Left lung (tissue), 10 donors: ENCODE data around the gene SEMA3B. TPM values are rescaled to one million over a fixed set of nuclear protein-coding genes. Genes with fewer than 3 reads are reported as not detected.
A peak's percentile ranks its signal among the peaks of the same experiment; 100 is the strongest.

ENCODE experiments used
- ATAC-seq: fragments of 200-7000 bp; cut with Tn5 transposase; one replicate; pipeline ENCODE4 v1.9.1; 2020; ENCODE audit warnings: moderate library complexity
- DNase-seq, 4 donors: peaks; one replicate each; pipeline ENCODE4 v3.0.0-alpha.2; 2013 to 2020
- H3K27ac ChIP-seq, 2 donors: fragments of 200-600 bp; sonication (generic) in 1 of 2; one replicate each; pipeline versions ENCODE4 v1.5.0 to v1.8.0; 2020 to 2021
- H3K27me3 ChIP-seq, 2 donors: fragments of 200-600 bp; sonication (generic) in 1 of 2; one replicate each; pipeline versions ENCODE4 v1.5.0 to v1.8.0; 2020 to 2021
- H3K36me3 ChIP-seq, 2 donors: fragments of 200-600 bp; sonication (generic) in 1 of 2; one replicate each; pipeline versions ENCODE4 v1.5.0 to v1.8.0; 2020 to 2021
- H3K4me1 ChIP-seq, 2 donors: fragments of 200-600 bp; one replicate each; pipeline ENCODE4 v1.8.0; 2021
- H3K4me3 ChIP-seq, 2 donors: fragments of 200-600 bp; sonication (generic) in 1 of 2; one replicate each; pipeline versions ENCODE4 v1.5.0 to v1.8.0; 2020 to 2021; ENCODE audit warnings: mild to moderate bottlenecking in 1 of 2
- H3K9me3 ChIP-seq, 2 donors: fragments of 200-600 bp; sonication (generic) in 1 of 2; one replicate each; pipeline versions ENCODE4 v1.5.0 to v1.8.0; 2020 to 2021
- CTCF ChIP-seq, 2 donors: fragments of 200-600 bp; sonication (generic) in 1 of 2; IDR thresholded peaks; one replicate each; pipeline versions ENCODE4 v1.5.0 to v1.8.0; 2021; ENCODE audit warnings: antibody characterized with exemption in 2 of 2
- intact Hi-C, 2 donors: fragments of 100-400 bp; cut with DNase I; formaldehyde crosslinking; loops; one replicate each; pipeline versions ENCODE4 v1.11.2 to v1.14.2; 2022
- polyA plus RNA-seq, 6 donors: library from polyadenylated mRNA; unstranded; fragments of 120-200 nt; gene quantifications; one replicate each; pipeline ENCODE4 v1.2.1, GENCODE V29; 2013; ENCODE audit not compliant: insufficient read length in 6 of 6
- total RNA-seq, 2 donors: library from RNA; stranded (reverse); fragmentation: NEBNext Ultra II Directional; extraction: Animal tissue kit (Norgen Biotek cat#: 25700); gene quantifications; one replicate each; pipeline ENCODE4 v1.2.1, GENCODE V29; 2021
- donor health status: DM: no; HTN: yes; CAD: no.
- donor health status: DM: no; HTN: no; CAD: no.

The SEMA3B gene
- total and polyA plus RNA-seq, 8 donors, result 20.6 to 92.7 (median 28.2) TPM

- DNase-seq (peak; percentile 74 to 95 (median 88)), ATAC-seq (peak; percentile 61)
- H3K36me3 ChIP-seq, result peaks cover 0 to 3% of the 10 kb centered on the region in 2 donors
- intact Hi-C loops, result no loop called here
- no peaks in the 10 kb centered on the region for H3K9me3 ChIP-seq
- H3K4me3 ChIP-seq, result no peak overlapping the region
- H3K27ac ChIP-seq, result peak overlapping the region; percentile 80 to 92
- TF ChIP-seq CTCF (IDR thresholded peaks at IDR 0.05), result no peak
- H3K4me1 ChIP-seq, result peaks cover 49 to 78% of the 10 kb centered on the region in 2 donors
- H3K27me3 ChIP-seq, result peaks cover 0 to 21% of the 10 kb centered on the region in 2 donors
Observed at GRCh38 chr3:50264383-50264963, 4.5 kb upstream of the SEMA3B start.

- H3K4me3 ChIP-seq, result no peak overlapping the region
- TF ChIP-seq CTCF (IDR thresholded peaks at IDR 0.05), result no peak
- peaks cover 0 to 21% of the 10 kb centered on the region in 2 donors for H3K27me3 ChIP-seq
- peaks cover 45 to 73% of the 10 kb centered on the region in 2 donors for H3K4me1 ChIP-seq
- ATAC-seq (peak; percentile 5), DNase-seq (no peak)
- H3K27ac ChIP-seq, result peak overlapping the region; percentile 80 to 92
- H3K36me3 ChIP-seq, result no peaks in the 10 kb centered on the region
- intact Hi-C loops, result no loop called here
- H3K9me3 ChIP-seq, result no peaks in the 10 kb centered on the region
Observed at GRCh38 chr3:50264964-50265485, 3.9 kb upstream of the SEMA3B start.

- TF ChIP-seq CTCF (IDR thresholded peaks at IDR 0.05), result no peak
- peaks cover 0 to 21% of the 10 kb centered on the region in 2 donors for H3K27me3 ChIP-seq
- H3K4me1 ChIP-seq, result peaks cover 43 to 68% of the 10 kb centered on the region in 2 donors
- H3K4me3 ChIP-seq, result no peak overlapping the region
- ATAC-seq (no peak), DNase-seq (no peak)
- H3K9me3 ChIP-seq, result no peaks in the 10 kb centered on the region
- peak overlapping the region; percentile 80 to 92 for H3K27ac ChIP-seq
- intact Hi-C loops, result no loop called here
- H3K36me3 ChIP-seq, result no peaks in the 10 kb centered on the region
Observed at GRCh38 chr3:50265571-50265970, 3.4 kb upstream of the SEMA3B start.

GRCh38 chr3:50266017-50266416 lies 2.9 kb upstream of the SEMA3B start:
- Histone ChIP-seq H3K4me1 (peaks cover 40 to 63% of the 10 kb centered on the region in 2 donors), H3K27ac (peak overlapping the region; percentile 80 to 92), H3K9me3 (no peaks in the 10 kb centered on the region), H3K27me3 (peaks cover 0 to 21% of the 10 kb centered on the region in 2 donors), H3K36me3 (no peaks in the 10 kb centered on the region), H3K4me3 (peak overlapping the region in 1 of 2 donors; percentile 48)
- no peak for TF ChIP-seq CTCF (IDR thresholded peaks at IDR 0.05)
- ATAC-seq (no peak), DNase-seq (no peak)
- intact Hi-C loops, result no loop called here

GRCh38 chr3:50266836-50267235 lies 2.1 kb upstream of the SEMA3B start:
- no peak for TF ChIP-seq CTCF (IDR thresholded peaks at IDR 0.05)
- no peak for DNase-seq
- no peak for ATAC-seq
- Histone ChIP-seq H3K27ac (peak overlapping the region; percentile 80 to 92), H3K27me3 (peaks cover 0 to 21% of the 10 kb centered on the region in 2 donors), H3K4me3 (peak overlapping the region; percentile 48 to 54), H3K36me3 (no peaks in the 10 kb centered on the region), H3K9me3 (no peaks in the 10 kb centered on the region), H3K4me1 (peaks cover 40 to 56% of the 10 kb centered on the region in 2 donors)
- intact Hi-C loops, result no loop called here
